ENCODE results near the gene DDX51.

DNA sequence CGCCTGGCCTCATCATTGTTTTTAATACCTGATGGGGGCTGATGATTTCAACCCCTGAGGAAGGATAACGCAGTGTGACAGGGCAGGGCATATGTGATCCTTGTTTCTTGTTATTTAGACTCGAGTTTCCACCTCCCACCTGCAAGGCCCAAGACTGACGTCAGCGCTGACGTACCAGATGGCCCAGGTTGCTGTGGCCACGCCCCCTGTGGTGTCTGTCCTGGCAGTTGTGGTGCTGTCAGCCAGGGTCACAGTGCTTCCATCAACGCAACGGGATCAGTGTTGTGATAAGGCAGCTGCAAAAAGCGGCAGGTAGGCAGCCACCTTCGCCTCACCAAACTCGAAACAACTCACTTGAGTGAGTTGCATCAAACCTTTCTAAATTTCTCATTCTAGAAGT is 18.4 kb downstream of the DDX51 start:
- TF ChIP-seq, protein P1, sequence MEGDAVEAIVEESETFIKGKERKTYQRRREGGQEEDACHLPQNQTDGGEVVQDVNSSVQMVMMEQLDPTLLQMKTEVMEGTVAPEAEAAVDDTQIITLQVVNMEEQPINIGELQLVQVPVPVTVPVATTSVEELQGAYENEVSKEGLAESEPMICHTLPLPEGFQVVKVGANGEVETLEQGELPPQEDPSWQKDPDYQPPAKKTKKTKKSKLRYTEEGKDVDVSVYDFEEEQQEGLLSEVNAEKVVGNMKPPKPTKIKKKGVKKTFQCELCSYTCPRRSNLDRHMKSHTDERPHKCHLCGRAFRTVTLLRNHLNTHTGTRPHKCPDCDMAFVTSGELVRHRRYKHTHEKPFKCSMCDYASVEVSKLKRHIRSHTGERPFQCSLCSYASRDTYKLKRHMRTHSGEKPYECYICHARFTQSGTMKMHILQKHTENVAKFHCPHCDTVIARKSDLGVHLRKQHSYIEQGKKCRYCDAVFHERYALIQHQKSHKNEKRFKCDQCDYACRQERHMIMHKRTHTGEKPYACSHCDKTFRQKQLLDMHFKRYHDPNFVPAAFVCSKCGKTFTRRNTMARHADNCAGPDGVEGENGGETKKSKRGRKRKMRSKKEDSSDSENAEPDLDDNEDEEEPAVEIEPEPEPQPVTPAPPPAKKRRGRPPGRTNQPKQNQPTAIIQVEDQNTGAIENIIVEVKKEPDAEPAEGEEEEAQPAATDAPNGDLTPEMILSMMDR (IDR thresholded peaks at IDR 0.05): no peak
- no peak for TF ChIP-seq ZFX (IDR thresholded peaks at IDR 0.05; ENCODE audit: borderline replicate concordance)

Data from 22Rv1 (cell line).